GM19023 (cell line): ENCODE measurements around the gene MADCAM1.

Experiments
- ATAC-seq: cut with Tn5 transposase; IDR thresholded peaks from one replicate; pipeline ENCODE4 v1.9.1; 2021; ENCODE audit warnings: mild to moderate bottlenecking, moderate library complexity; ENCODE audit not compliant: unreplicated experiment

The MADCAM1 gene

GRCh38 chr19:531009-531752 lies 34.9 kb downstream of the MADCAM1 start:
- peak; percentile 59 for ATAC-seq

GRCh38 chr19:531753-532560 lies 35.7 kb downstream of the MADCAM1 start, which contains the start of gene CDC34:
Gene CDC34, plus strand, starts transcription at chr19:531760. Its CDS starts 172 bp downstream, at chr19:531932.
- ATAC-seq = peak; percentile 9

DNA sequence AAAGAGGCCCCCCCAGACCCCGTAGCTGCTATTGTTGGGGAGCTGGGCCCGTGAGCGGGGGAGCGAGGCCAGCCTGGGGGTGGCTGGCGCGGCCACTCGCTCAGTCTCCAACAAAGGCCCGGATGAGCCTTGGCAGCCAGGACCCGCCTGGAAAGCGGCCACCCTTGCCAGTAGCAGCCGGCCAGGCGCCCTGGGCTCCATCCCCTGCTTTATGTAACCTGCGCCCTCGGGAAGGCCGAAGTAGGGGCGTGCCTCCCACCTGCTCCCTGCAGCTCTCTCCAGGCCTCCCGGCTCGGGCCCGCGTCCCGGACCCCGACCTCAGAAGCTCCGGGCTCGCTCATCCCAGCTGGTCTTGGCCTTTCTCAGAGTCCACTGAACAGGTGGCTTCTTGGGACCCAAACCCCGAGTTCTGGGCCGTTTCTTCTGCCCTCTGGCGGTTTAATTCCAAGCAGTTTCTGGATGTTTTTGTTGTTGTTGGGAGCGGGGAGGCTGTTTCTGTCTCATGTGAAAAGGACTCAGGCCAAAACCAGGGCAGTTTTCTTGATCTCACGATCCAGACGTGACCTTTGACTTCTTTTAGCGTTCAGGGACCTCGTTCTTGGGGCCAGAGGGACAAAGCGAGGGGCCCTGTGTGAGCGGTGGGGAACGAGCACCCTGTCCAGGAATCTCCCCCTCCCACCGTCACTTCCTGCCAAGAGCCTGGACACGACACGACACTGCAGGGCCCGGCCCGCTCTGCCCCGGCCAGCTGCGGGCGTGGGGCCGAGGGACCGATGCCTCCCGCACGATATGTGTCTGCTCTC lies 36.5 kb downstream of the MADCAM1 start:
- ATAC-seq = no peak

- no peak for ATAC-seq
These were observed 37.2 kb downstream of the MADCAM1 start for GRCh38 chr19:533364-534058.

GRCh38 chr19:534088-534487 lies 37.8 kb downstream of the MADCAM1 start:
- no peak for ATAC-seq

- no peak for ATAC-seq
These were observed 38.9 kb downstream of the MADCAM1 start for GRCh38 chr19:535017-535835.

DNA sequence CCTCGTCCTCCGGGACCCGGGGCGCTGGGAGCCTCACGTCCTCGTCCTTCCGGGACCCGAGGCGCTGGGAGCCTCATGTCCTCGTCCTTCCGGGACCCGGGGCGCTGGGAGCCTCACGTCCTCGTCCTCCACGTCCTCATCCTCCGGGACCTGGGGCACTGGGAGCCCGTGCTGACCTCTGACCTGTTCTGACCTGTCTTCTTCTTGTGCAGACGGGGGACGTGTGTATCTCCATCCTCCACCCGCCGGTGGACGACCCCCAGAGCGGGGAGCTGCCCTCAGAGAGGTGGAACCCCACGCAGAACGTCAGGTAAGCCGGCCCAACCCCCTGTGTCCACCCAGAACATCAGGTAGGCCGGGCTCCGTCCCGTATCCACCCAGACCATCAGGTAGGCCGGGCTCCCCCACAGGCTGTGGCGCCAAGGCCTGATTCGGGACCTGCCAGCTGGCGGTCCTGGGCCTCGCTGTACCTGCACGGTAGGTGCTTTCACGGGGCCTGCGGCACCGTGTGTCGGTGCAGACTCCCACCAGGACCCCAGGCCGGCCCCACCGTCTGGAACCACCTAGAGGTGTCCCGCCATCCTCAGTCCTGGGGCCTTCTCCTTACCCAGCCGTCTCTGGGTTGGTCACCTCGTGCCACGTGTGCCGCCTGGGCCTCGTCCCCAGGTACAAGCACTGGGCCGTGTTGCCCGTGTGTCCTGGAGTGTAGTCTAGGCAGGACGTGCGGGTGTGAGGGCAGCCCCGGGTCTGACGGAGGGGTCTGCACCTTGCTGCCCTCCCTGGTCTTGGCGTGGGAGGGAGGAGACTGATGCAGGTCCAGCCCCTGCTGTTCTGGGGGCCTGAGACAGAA lies 40.0 kb downstream of the MADCAM1 start:
- no peak for ATAC-seq

GRCh38 chr19:536881-537404 lies 40.7 kb downstream of the MADCAM1 start:
- no peak for ATAC-seq

DNA sequence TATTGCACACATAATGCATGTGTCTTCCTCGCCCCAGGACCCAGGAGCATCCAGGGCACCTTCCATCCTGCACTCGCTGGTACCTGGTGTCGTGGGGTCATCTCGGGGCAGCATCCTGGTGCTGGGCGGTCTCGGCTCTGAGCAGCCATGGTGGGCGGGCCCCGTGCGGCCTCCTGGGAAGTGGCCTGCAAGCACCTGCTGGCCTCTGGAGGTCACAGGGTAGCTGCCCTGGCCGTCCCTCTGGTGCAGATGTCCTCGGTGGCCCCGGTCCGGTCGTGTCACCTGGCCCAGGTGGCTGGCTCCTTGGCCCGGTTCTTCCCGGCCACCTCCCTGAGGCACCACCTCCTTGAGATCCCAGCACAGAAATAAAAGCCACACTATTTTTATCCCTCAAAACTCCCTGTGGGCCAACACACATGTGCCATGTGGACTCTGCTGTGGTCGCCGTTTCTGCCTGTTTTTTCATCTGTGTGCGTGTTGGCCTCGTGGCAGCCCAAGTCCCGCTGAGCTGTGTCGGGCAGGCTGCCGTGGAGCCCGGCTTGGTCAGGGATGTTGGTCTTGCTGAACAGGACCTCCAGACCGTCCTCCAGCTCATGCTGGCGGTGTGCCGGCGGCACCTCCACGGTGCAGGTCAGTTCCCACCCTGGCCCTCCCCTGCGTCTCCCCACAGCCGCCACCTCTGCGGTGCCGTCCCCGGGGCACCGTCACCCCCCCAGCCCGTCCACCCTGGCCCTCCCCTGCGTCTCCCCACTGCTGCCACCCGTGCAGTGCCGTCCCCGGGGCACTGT lies 42.5 kb downstream of the MADCAM1 start:
- no peak for ATAC-seq

DNA sequence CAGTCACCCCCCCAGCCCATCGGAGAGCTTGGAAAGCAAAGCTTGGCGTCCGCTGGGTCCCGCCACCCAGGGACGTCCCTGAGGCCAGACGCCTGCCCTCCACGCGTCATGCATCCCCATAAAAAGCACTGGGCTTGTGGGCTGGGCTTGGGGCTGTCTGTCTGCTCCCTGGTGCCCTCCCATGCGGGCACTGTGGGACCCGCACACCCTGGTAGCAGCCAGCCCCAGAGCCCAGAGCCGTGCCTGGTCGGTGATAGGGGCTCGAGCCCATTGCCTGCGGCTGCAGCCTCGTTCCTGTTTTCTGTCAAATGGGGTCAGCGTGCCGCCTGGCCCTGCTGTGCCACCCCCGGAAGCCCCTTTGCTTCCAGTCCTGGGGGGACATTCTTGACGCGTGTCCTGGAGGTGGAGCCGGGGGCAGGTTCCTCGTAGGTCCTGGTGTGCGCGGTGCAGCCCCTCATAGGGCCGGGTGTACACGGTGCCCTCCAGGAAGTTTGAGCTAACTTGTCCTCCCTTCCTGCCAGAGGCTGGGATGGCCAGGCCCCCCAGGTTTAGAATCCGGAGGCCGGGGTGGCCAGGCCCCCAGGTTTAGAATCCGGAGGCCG lies 43.2 kb downstream of the MADCAM1 start:
- ATAC-seq = no peak

GRCh38 chr19:540867-541637 lies 44.8 kb downstream of the MADCAM1 start:
- ATAC-seq = no peak

- ATAC-seq = no peak
These were observed 45.4 kb downstream of the MADCAM1 start for GRCh38 chr19:541699-542098.

- ATAC-seq = no peak
These were observed 46.0 kb downstream of the MADCAM1 start for GRCh38 chr19:542173-542866.

GRCh38 chr19:543910-544608 lies 47.8 kb downstream of the MADCAM1 start, which contains the start of gene GZMM:
Gene GZMM, plus strand, starts transcription at chr19:544053. Its CDS starts 19 bp downstream, at chr19:544072.
- ATAC-seq = no peak

DNA sequence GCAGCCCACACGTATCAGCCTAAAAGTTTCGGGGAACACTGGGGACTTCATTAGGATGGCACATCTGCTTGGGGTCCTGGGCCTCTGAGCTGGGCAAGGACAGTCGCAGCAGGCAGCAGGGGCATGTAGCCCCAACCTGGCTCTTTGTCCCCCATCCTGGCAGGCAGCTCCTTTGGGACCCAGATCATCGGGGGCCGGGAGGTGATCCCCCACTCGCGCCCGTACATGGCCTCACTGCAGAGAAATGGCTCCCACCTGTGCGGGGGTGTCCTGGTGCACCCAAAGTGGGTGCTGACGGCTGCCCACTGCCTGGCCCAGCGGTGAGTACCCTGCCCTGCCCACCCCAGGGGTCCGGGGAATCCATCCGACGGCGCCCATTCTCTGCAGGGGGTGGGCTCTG lies 50.8 kb downstream of the MADCAM1 start:
- no peak for ATAC-seq
